Body of pancreas (tissue), 4 donors: ENCODE measurements around the gene TNFSF10. TPM values are rescaled to one million over a fixed set of nuclear protein-coding genes. Genes with fewer than 3 reads are reported as not detected.

ENCODE experiments used
- ATAC-seq: fragments of 150-250 bp; one replicate; pipeline ENCODE4 v1.9.1; 2016
- DNase-seq, 4 donors: peaks; one replicate each; pipeline ENCODE4 v3.0.0-alpha.2; 2019
- H3K27ac ChIP-seq, 4 donors: fragments of 200-600 bp; sonication (generic); 1 replicate in 3 of 4; 2 replicates in 1 of 4; pipeline versions ENCODE4 v1.5.1 to v1.6.1; 2016 to 2019; ENCODE audit warnings: mild to moderate bottlenecking in 1 of 4, mixed read lengths in 1 of 4, moderate library complexity in 1 of 4
- H3K27me3 ChIP-seq, 2 donors: fragments of 200-600 bp; sonication (generic); one replicate each; pipeline ENCODE4 v1.6.0; 2016; ENCODE audit warnings: mild to moderate bottlenecking in 1 of 2
- H3K36me3 ChIP-seq, 2 donors: fragments of 200-600 bp; sonication (generic); replicated peaks in 1 of 2; 2 replicates each; pipeline ENCODE4 v1.5.1; 2016; ENCODE audit warnings: low read depth in 2 of 2; ENCODE audit not compliant: insufficient read depth in 1 of 2
- H3K4me1 ChIP-seq: fragments of 200-600 bp; sonication (generic); one replicate; pipeline ENCODE4 v1.6.0; 2016
- H3K4me3 ChIP-seq, 2 donors: fragments of 200-600 bp; sonication (generic); 1 replicate in 1 of 2; 2 replicates in 1 of 2; pipeline ENCODE4 v1.5.1; 2016 to 2019
- H3K9me3 ChIP-seq, 3 donors: fragments of 200-600 bp; sonication (generic); 1 replicate in 2 of 3; 2 replicates in 1 of 3; pipeline ENCODE4 v1.5.1; 2016
- CTCF ChIP-seq, 7 experiments: fragments of 450-650 bp in 4 of 7; fragments of 200-600 bp in 3 of 7; sonication (generic) in 3 of 7; IDR thresholded peaks; one replicate each; pipeline ENCODE4 v1.5.1; 2016 to 2019; ENCODE audit warnings: antibody characterized with exemption in 7 of 7
- POLR2A ChIP-seq, 3 donors: fragments of 450-650 bp; IDR thresholded peaks; one replicate each; pipeline ENCODE4 v1.6.1; 2016; ENCODE audit warnings: antibody characterized with exemption in 3 of 3, mild to moderate bottlenecking in 2 of 3
- WGBS, 2 donors: methylation state at CpG; one replicate each; pipeline ENCODE4 v1.1.5; 2017; 5-methylcytosine and 5-hydroxymethylcytosine counted together
- intact Hi-C: fragments of 100-400 bp; cut with DNase I; formaldehyde crosslinking; loops from one replicate; pipeline ENCODE4 v1.15.1; 2023
- total RNA-seq, 2 donors: library from RNA; depleted of rRNA; stranded (reverse); fragments of >200 nt; gene quantifications; one replicate each; pipeline ENCODE4 v1.1.0, GENCODE V29; 2016

Gene TNFSF10
- total RNA-seq, 2 donors from 2014 or later = 27.5 to 40.9 TPM

- Histone ChIP-seq H3K27ac (no peak overlapping the region), H3K9me3 (no peaks in the 10 kb centered on the region), H3K36me3 (no peaks in the 10 kb centered on the region), H3K4me3 (no peak overlapping the region), H3K27me3 (no peaks in the 10 kb centered on the region), H3K4me1 (no peaks in the 10 kb centered on the region)
- no peak for ATAC-seq
- no peak for TF ChIP-seq POLR2A (IDR thresholded peaks at IDR 0.05)
- TF ChIP-seq CTCF (IDR thresholded peaks at IDR 0.05) = no peak
- no peak for DNase-seq
- intact Hi-C loops = no loop called here
- WGBS, 2 donors = 80 to 86% methylated on average over 4 of the region's 4 CpGs
These were observed 16.0 kb upstream of the TNFSF10 start for GRCh38 chr3:172539273-172539672.

GRCh38 chr3:172538368-172539151 lies 15.3 kb upstream of the TNFSF10 start:
- ATAC-seq = no peak
- no peak for DNase-seq
- TF ChIP-seq POLR2A (IDR thresholded peaks at IDR 0.05) (no peak), CTCF (IDR thresholded peaks at IDR 0.05) (no peak)
- H3K27me3 ChIP-seq = no peaks in the 10 kb centered on the region
- intact Hi-C loops = no loop called here
- no peaks in the 10 kb centered on the region for H3K36me3 ChIP-seq
- H3K27ac ChIP-seq = no peak overlapping the region
- H3K9me3 ChIP-seq = no peaks in the 10 kb centered on the region
- 79 to 91% methylated on average over 3 of the region's 3 CpGs for WGBS, 2 donors
- no peak overlapping the region for H3K4me3 ChIP-seq
- no peaks in the 10 kb centered on the region for H3K4me1 ChIP-seq

GRCh38 chr3:172537507-172538158 lies 14.4 kb upstream of the TNFSF10 start:
- intact Hi-C loops = no loop called here
- ATAC-seq (no peak), DNase-seq (no peak)
- no peak for TF ChIP-seq CTCF (IDR thresholded peaks at IDR 0.05)
- TF ChIP-seq POLR2A (IDR thresholded peaks at IDR 0.05) = no peak
- Histone ChIP-seq H3K27me3 (no peaks in the 10 kb centered on the region), H3K4me1 (no peaks in the 10 kb centered on the region), H3K4me3 (no peak overlapping the region), H3K36me3 (no peaks in the 10 kb centered on the region), H3K27ac (no peak overlapping the region), H3K9me3 (no peaks in the 10 kb centered on the region)
- WGBS, 2 donors = 63 to 64% methylated on average over 3 of the region's 3 CpGs

- Histone ChIP-seq H3K27me3 (no peaks in the 10 kb centered on the region), H3K9me3 (no peaks in the 10 kb centered on the region), H3K36me3 (no peaks in the 10 kb centered on the region), H3K4me1 (no peaks in the 10 kb centered on the region), H3K27ac (no peak overlapping the region), H3K4me3 (no peak overlapping the region)
- WGBS, 2 donors = 67 to 77% methylated on average over 5 of the region's 5 CpGs
- DNase-seq (no peak), ATAC-seq (no peak)
- no peak for TF ChIP-seq POLR2A (IDR thresholded peaks at IDR 0.05)
- no peak for TF ChIP-seq CTCF (IDR thresholded peaks at IDR 0.05)
- intact Hi-C loops = no loop called here
These were observed 13.8 kb upstream of the TNFSF10 start for GRCh38 chr3:172536993-172537419.
